Measurements from ENCODE around the gene LGSN. TPM values are rescaled to one million over a fixed set of nuclear protein-coding genes. Genes with fewer than 3 reads are reported as not detected.
"Not testable (repeated sequence)": the region's sequence is repeated elsewhere in the genome, so short reads cannot be mapped to it uniquely, and the experiment has no call there.

The LGSN gene
- total RNA-seq, 2 experiments from 2014 or later = not detected

DNA sequence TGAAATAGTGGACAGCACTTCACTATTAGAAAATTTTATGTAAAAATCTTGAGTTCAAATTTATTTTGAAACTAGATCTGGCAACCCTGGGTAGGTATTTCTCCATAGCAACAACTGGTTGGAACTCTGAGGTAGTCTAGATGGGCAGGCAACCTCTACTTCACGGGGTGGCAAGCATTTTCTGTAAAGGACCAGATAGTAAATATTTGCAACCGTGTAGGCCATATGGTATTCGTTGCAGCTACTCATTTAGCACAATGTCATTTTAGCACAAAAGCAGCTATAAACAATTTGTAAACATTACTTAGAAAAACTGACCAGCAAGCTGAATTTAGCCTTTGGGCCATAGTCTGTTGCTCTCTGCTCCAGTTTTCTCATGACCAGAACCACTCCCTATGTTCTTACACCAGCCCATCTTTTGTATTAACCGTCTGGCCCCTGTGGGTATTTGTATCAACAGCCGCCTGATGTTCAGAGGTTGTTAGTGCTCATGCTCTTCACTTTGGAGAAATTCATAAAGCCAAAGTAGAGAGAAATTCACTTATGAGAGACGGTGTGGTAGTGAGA, 29.2 kb downstream of the LGSN start:
- CTCF ChIA-PET = no interaction called here
- Mint-ChIP-seq H3K4me3 (no peak overlapping the region), H3K36me3 (ENCODE audit: low read depth) (no peaks in the 10 kb centered on the region), H3K9me3 (no peaks in the 10 kb centered on the region), H3K4me1 (no peaks in the 10 kb centered on the region), H3K27me3 (no peaks in the 10 kb centered on the region), H3K27ac (no peak overlapping the region)
- POLR2A ChIA-PET = no interaction called here
- no peak for DNase-seq

DNA sequence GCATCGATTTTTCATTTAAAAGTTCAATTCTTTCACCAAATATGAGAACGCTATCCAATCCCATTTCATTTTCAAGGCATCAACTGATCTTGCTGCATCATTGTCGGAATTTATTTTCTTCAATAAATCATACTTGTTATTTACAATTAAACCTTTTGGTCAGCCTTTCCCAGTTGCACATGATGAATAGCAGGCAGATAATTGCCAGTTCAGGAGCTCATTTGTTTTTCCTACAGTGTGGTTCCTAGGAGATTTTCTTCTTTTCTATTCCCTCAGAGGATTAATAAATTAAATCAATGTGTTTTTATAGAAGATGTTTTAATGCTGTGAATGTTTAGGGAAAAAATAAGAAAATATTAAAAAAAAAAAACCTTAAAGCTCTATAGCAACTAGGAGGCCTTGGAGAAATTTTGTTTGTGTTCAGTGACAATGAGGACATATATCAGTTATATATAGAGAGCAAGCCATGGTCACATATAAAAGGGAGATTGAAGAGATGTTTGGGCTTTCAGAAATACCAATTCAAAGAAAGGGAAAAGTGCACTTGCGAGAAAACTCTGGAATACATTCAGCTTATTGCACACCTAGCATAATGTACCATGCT, 30.4 kb downstream of the LGSN start:
- H3K9me3 Mint-ChIP-seq = no peaks in the 10 kb centered on the region
- H3K4me3 Mint-ChIP-seq = no peak overlapping the region
- DNase-seq = no peak
- ChIA-PET CTCF (no interaction called here), POLR2A (no interaction called here)
- no peaks in the 10 kb centered on the region for H3K4me1 Mint-ChIP-seq
- H3K27me3 Mint-ChIP-seq = no peaks in the 10 kb centered on the region
- no peak overlapping the region for H3K27ac Mint-ChIP-seq
- no peaks in the 10 kb centered on the region for H3K36me3 Mint-ChIP-seq (ENCODE audit: low read depth)

DNA sequence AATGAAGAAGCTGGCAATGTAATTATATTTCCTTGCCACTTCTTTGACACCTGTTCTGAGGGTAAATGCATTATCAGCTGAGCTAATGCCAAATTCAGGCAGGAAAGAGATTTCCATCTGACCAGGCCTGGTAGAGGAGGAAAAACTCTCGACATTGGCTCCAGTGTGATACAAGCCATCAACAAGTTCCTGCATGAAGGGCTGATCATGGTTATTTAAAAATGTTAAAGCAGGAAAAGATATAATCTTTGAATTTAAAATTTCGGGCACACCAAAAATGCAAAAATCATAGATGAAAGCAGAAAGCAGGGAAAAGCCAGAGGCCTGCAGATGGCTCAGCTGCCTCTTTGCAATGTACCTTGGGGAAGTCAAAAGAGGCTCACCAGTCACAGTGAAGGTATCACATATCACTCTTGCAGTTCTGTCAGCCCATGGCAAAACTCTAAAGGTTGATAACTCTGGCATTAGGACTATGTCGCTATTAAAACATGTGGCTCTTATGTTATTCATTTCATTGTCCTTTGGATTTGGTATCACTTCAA, 39.1 kb downstream of the LGSN start:
- no peak overlapping the region for H3K4me3 Mint-ChIP-seq
- no peaks in the 10 kb centered on the region for H3K36me3 Mint-ChIP-seq (ENCODE audit: low read depth)
- no peaks in the 10 kb centered on the region for H3K4me1 Mint-ChIP-seq
- DNase-seq = no peak
- POLR2A ChIA-PET = no interaction called here
- H3K9me3 Mint-ChIP-seq = no peaks in the 10 kb centered on the region
- CTCF ChIA-PET = no interaction called here
- no peaks in the 10 kb centered on the region for H3K27me3 Mint-ChIP-seq
- no peak overlapping the region for H3K27ac Mint-ChIP-seq

DNA sequence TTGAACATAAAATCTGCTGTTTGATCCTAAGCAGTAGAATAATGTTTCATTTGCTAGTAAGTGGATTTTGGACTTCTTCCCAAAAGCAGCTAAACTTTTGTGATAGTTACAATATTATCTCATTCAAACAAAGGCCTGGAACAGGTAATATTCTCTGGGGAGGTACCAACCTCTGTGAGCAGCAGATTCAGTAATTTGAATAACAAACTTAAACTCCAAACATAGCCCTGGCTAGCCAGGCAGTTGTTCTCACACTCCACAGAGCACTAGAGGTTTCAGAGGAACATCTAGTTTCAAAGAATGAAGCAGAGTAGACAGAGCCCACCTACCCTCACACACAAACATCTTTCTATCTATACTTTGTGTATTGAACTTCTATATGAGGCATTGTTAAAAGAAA, 40.9 kb downstream of the LGSN start:
- no peak overlapping the region for H3K4me3 Mint-ChIP-seq
- DNase-seq = no peak
- CTCF ChIA-PET = interaction anchor here (0.9 kb wide), 1 partner anchor 17 kb away, joined by 3 read pairs; no protein-coding TSS in a partner anchor
- H3K9me3 Mint-ChIP-seq = no peaks in the 10 kb centered on the region
- H3K27ac Mint-ChIP-seq = no peak overlapping the region
- POLR2A ChIA-PET = no interaction called here
- H3K4me1 Mint-ChIP-seq = no peaks in the 10 kb centered on the region
- H3K36me3 Mint-ChIP-seq (ENCODE audit: low read depth) = no peaks in the 10 kb centered on the region
- no peaks in the 10 kb centered on the region for H3K27me3 Mint-ChIP-seq

DNA sequence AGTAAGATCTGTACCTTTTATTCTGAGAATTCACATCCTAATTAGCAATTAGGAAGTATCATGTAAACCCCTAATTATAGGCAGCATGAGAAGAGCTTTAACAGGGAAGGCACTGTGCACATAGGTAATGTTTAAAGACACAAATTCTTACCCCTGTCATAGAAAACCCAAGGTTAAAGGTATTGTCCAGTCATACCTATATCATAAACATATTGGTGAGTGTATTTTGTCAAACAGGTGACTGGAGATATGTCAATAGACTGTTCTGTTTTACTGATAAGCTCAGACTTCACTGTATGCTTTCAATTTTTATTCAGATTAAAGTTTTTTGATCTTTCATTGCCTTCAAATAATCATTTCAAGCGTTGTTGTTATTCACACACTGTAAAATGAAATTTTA, 43.8 kb downstream of the LGSN start:
- no peak for DNase-seq
- H3K4me1 Mint-ChIP-seq = no peaks in the 10 kb centered on the region
- no peaks in the 10 kb centered on the region for H3K36me3 Mint-ChIP-seq (ENCODE audit: low read depth)
- CTCF ChIA-PET = no interaction called here
- POLR2A ChIA-PET = no interaction called here
- no peaks in the 10 kb centered on the region for H3K27me3 Mint-ChIP-seq
- no peak overlapping the region for H3K27ac Mint-ChIP-seq
- H3K9me3 Mint-ChIP-seq = no peaks in the 10 kb centered on the region
- H3K4me3 Mint-ChIP-seq = no peak overlapping the region

DNA sequence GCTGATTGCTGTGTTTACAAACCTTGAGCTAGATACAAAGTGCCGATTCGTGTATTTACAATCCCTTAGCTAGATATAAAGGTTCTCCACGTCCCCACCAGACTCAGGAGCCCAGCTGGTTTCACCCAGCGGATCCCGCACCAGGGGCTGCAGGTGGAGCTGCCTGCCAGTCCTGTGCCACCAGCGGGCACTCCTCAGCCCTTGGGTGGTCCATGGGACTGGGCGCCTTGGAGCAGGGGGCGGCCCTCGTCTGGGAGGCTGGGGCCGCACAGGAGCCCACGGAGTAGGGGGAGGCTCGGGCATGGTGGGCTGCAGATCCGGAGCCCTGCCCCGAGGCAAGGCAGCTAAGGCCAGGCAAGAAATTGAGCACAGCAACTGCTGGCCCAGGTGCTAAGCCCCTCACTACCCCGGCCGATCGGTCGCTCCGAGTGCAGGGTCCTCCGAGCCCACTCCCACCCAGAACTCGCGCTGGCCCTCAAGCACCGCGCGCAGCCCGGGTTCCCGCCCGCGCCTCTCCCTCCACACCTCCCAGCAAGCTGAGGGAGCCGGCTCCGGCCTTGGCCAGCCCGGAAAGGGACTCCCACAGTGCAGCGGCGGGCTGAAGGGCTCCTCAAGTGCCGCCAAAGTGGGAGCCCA, 44.9 kb downstream of the LGSN start:
- H3K9me3 Mint-ChIP-seq; H3K27ac Mint-ChIP-seq; H3K27me3 Mint-ChIP-seq; H3K4me3 Mint-ChIP-seq; POLR2A ChIA-PET; H3K4me1 Mint-ChIP-seq; CTCF ChIA-PET; H3K36me3 Mint-ChIP-seq (ENCODE audit: low read depth); DNase-seq: not testable (repeated sequence)

DNA sequence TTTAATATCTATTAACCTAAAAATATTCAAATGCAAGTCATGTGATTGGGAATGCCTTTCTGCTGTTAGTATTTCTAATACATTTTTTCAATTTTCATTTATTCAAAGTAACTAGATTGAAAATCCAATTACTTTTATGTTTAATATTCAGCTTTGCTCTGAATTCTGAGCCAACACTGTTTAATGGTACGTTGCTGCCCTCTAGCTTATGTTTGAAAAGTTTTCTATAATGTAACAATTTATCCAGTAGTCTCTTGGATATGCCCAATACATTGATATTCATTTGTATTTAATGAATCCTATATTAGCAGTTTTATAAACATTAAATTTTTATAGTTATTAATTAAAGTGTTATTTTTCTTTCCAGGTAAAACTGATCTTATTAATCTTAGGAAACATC, 47.4 kb downstream of the LGSN start:
- DNase-seq = no peak
- H3K4me3 Mint-ChIP-seq = no peak overlapping the region
- no peak overlapping the region for H3K27ac Mint-ChIP-seq
- no peaks in the 10 kb centered on the region for H3K27me3 Mint-ChIP-seq
- no peaks in the 10 kb centered on the region for H3K4me1 Mint-ChIP-seq
- ChIA-PET CTCF (no interaction called here), POLR2A (no interaction called here)
- H3K36me3 Mint-ChIP-seq (ENCODE audit: low read depth) = no peaks in the 10 kb centered on the region
- no peaks in the 10 kb centered on the region for H3K9me3 Mint-ChIP-seq

DNA sequence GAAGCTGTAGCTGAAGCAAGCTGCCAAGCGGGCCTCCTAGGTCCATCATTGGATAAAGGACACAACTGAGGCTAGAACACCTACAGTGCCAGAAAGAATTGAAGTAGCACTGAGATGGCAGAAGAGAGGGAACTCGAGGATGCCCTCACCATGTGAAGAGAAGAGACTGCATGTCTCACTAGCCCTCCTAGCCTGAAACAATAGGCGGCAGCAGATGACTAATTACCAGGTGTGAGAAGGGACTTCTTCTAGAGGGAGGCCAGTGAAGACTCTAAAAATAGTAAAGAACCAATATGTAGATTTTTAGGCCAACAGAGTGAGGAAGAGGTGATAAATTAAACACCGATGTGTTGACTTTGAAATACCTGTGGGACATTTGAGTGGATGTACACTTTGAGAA, 50.3 kb downstream of the LGSN start:
- Mint-ChIP-seq H3K4me1 (no peaks in the 10 kb centered on the region), H3K4me3 (no peak overlapping the region), H3K9me3 (no peaks in the 10 kb centered on the region), H3K27ac (no peak overlapping the region), H3K36me3 (ENCODE audit: low read depth) (no peaks in the 10 kb centered on the region), H3K27me3 (no peaks in the 10 kb centered on the region)
- no peak for DNase-seq
- ChIA-PET CTCF (no interaction called here), POLR2A (no interaction called here)

DNA sequence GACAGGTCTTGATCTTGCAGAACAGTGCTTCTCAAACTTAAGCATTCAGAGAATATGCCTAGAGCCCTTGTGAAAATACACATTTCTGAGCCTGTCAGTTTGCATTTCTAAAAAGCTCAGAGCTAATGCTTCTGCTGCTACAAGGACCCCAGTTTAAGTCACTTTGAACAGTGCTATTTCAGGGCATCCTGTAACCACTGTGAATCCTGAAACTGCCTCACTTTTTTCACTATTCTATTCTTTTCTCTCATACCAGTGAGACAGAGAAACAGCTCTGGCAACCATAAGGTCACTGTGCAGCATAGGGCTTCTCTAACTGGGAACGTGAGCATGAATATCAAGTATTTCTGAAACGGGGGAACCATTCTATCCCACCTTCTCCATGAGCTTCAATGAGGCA, 51.2 kb downstream of the LGSN start:
- CTCF ChIA-PET = no interaction called here
- Mint-ChIP-seq H3K4me1 (no peaks in the 10 kb centered on the region), H3K36me3 (ENCODE audit: low read depth) (no peaks in the 10 kb centered on the region), H3K27ac (no peak overlapping the region), H3K9me3 (no peaks in the 10 kb centered on the region), H3K4me3 (no peak overlapping the region), H3K27me3 (no peaks in the 10 kb centered on the region)
- no peak for DNase-seq
- POLR2A ChIA-PET = no interaction called here

DNA sequence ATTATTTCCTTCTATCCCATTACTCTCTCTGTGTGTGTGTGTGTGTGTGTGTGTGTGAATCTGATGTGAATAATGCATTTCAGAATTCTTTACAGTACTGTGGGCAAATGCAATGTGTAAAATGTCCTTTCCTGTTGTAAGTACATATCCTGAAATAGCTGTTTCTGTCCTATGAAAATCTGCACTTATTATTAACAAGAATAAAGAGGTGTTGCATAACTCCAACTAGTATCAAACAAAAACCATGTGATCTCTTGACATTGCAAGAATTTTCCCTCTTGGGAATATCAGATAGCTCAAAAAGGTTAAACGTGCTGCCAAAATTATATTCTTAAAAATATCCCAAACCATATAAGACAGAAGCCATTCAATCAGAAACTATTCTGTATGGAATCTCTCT, 52.0 kb downstream of the LGSN start:
- H3K9me3 Mint-ChIP-seq = no peaks in the 10 kb centered on the region
- H3K27ac Mint-ChIP-seq = no peak overlapping the region
- no peak overlapping the region for H3K4me3 Mint-ChIP-seq
- no peaks in the 10 kb centered on the region for H3K36me3 Mint-ChIP-seq (ENCODE audit: low read depth)
- POLR2A ChIA-PET = no interaction called here
- H3K27me3 Mint-ChIP-seq = no peaks in the 10 kb centered on the region
- CTCF ChIA-PET = no interaction called here
- no peak for DNase-seq
- H3K4me1 Mint-ChIP-seq = no peaks in the 10 kb centered on the region

DNA sequence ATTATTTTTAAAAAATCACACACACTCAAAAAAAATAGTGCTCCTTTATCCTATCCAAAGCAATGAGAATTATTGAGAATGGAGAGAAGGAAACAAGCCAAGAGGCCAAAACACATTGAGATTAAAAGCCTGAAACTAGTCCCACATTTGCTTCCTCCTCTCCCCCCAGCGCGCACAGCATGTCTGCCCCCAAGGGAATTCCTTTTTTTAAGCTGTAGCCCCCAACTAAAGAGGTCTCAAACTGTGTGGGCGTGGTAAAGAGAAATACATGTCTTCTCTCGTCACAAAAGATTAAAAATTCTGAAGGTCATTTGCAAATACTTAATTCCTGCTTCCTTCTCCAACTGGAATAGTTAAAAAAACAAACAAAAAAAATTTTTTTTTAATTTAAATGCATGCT, 52.7 kb downstream of the LGSN start:
- no peaks in the 10 kb centered on the region for H3K27me3 Mint-ChIP-seq
- DNase-seq = no peak
- no peak overlapping the region for H3K27ac Mint-ChIP-seq
- ChIA-PET POLR2A (no interaction called here), CTCF (no interaction called here)
- H3K4me3 Mint-ChIP-seq = no peak overlapping the region
- no peaks in the 10 kb centered on the region for H3K4me1 Mint-ChIP-seq
- no peaks in the 10 kb centered on the region for H3K9me3 Mint-ChIP-seq
- H3K36me3 Mint-ChIP-seq (ENCODE audit: low read depth) = no peaks in the 10 kb centered on the region

DNA sequence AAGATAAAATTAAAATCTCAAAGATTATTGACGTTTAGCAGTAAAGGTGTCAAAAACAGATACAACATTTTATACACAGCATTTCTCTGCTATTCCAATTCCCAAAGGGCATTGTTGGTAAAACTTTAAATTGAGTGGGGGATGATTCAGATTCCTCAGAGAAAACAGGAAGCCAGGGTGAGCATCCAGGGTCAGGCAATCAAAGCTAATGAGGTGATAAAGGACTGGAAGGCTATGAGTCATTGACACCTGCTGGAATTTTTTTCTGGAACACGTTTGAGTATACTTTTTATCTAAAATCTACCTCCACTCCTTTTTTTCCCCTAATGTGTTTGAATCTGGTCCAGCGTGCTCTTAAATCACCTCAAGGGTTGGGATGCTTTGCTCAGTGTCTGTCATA, 56.3 kb downstream of the LGSN start:
- Mint-ChIP-seq H3K27ac (no peak overlapping the region), H3K9me3 (no peaks in the 10 kb centered on the region), H3K27me3 (no peaks in the 10 kb centered on the region), H3K4me3 (no peak overlapping the region), H3K36me3 (ENCODE audit: low read depth) (no peaks in the 10 kb centered on the region), H3K4me1 (no peaks in the 10 kb centered on the region)
- ChIA-PET CTCF (no interaction called here), POLR2A (no interaction called here)
- no peak for DNase-seq

DNA sequence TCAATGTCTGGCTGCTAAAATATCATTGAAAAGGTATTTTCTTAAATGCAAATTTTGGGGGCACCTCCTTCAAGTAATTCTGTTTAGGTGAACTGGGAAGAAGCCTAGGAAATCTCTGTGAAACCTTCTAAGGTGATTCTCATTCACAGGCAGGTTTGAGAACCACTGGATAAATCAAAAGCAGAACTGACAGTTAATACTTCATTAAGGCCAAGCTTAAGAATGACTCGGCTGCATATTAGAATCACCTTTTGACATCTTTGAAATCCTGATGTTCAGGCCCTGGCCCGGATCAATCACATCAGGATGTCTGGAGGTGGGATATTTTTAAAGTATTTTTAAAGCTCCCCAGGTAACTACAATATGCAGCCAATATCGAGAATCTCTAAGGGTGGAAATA, 58.0 kb downstream of the LGSN start:
- POLR2A ChIA-PET = no interaction called here
- Mint-ChIP-seq H3K27ac (no peak overlapping the region), H3K36me3 (ENCODE audit: low read depth) (no peaks in the 10 kb centered on the region), H3K4me1 (no peaks in the 10 kb centered on the region), H3K9me3 (no peaks in the 10 kb centered on the region), H3K4me3 (no peak overlapping the region), H3K27me3 (no peaks in the 10 kb centered on the region)
- CTCF ChIA-PET = no interaction called here
- DNase-seq = no peak

DNA sequence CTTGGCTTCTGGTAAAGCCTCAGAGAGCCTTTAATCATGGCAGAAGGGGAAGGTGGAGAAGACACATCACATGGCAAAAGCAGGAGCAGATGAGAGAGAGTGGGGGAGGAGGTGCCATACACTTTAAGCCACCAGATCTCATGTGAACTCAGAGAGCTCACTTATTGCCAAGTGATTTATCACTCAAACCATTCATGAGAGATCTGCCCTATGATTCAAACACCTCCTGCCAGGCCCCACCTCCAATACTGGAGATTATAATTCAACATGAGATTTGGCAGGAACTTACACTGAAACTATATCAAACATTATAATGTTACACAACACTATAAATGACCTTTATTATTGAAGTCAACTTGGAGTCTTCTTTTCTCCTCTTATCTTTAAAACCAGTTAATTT, 60.6 kb downstream of the LGSN start:
- ChIA-PET POLR2A (no interaction called here), CTCF (no interaction called here)
- H3K27me3 Mint-ChIP-seq = no peaks in the 10 kb centered on the region
- no peak overlapping the region for H3K27ac Mint-ChIP-seq
- no peaks in the 10 kb centered on the region for H3K36me3 Mint-ChIP-seq (ENCODE audit: low read depth)
- no peaks in the 10 kb centered on the region for H3K4me1 Mint-ChIP-seq
- no peak overlapping the region for H3K4me3 Mint-ChIP-seq
- DNase-seq = no peak
- no peaks in the 10 kb centered on the region for H3K9me3 Mint-ChIP-seq

All from activated CD4-positive, alpha-beta T cell treated with anti-CD3 and anti-CD28 coated beads, Interleukin-2, amount 10 ng/mL, durations not matched to agents 7 days and 5 days (primary cell).